NOMO-1 (cell line): ENCODE results near the gene KCNK7.

ENCODE experiments used
- DNase-seq, 2 experiments: peaks; one replicate each; lab custom pipeline; 2025; ENCODE audit not compliant: unreplicated experiment in 2 of 2; lab: John Stamatoyannopoulos, UW

The KCNK7 gene

GRCh38 chr11:65589444-65590239, 6.0 kb downstream of the KCNK7 start:
- DNase-seq = no peak

- DNase-seq = peak; percentile 58 to 72
Measured at GRCh38 chr11:65588199-65589054, 7.2 kb downstream of the KCNK7 start.

GRCh38 chr11:65586676-65587075, 8.9 kb downstream of the KCNK7 start:
- no peak for DNase-seq

GRCh38 chr11:65586247-65586630, 9.4 kb downstream of the KCNK7 start:
- no peak for DNase-seq

GRCh38 chr11:65585396-65586246, 10.0 kb downstream of the KCNK7 start:
- no peak for DNase-seq

- DNase-seq = no peak
Measured at GRCh38 chr11:65584723-65585171, 10.9 kb downstream of the KCNK7 start.

- no peak for DNase-seq
Measured at GRCh38 chr11:65584106-65584505, 11.5 kb downstream of the KCNK7 start.

- no peak for DNase-seq
Measured at GRCh38 chr11:65583589-65583988, 12.0 kb downstream of the KCNK7 start.

- no peak for DNase-seq
Measured at GRCh38 chr11:65581928-65582327, 13.7 kb downstream of the KCNK7 start.

- DNase-seq = no peak
Measured at GRCh38 chr11:65580756-65581155, 14.8 kb downstream of the KCNK7 start.

- no peak for DNase-seq
Measured at GRCh38 chr11:65580031-65580692, 15.4 kb downstream of the KCNK7 start.

- peak; percentile 11 to 22 for DNase-seq
Measured at GRCh38 chr11:65579291-65579690, 16.3 kb downstream of the KCNK7 start.

GRCh38 chr11:65578667-65579066, 16.9 kb downstream of the KCNK7 start:
- no peak for DNase-seq

GRCh38 chr11:65578134-65578533, 17.5 kb downstream of the KCNK7 start:
- no peak for DNase-seq

GRCh38 chr11:65577756-65578109, 17.9 kb downstream of the KCNK7 start:
- no peak for DNase-seq

GRCh38 chr11:65576867-65577755, 18.5 kb downstream of the KCNK7 start:
- DNase-seq = peak; percentile 79 to 84

GRCh38 chr11:65576232-65576866, 19.3 kb downstream of the KCNK7 start:
- DNase-seq = no peak

GRCh38 chr11:65575568-65576231, 19.9 kb downstream of the KCNK7 start, which contains the start of gene EHBP1L1:
TSS of gene EHBP1L1 (plus strand) at chr11:65576053. CDS start at chr11:65576303, 250 bp downstream.
- DNase-seq = peak; percentile 60 to 69
